GM12801 (cell line): ENCODE data around the gene MEF2A.

Experiments used
- CTCF ChIP-seq: IDR thresholded peaks from one replicate; pipeline ENCODE4 v1.5.1; 2011; ENCODE audit warnings: control low read depth; ENCODE audit not compliant: insufficient read length; ENCODE audit errors: extremely low read depth

MEF2A gene

DNA sequence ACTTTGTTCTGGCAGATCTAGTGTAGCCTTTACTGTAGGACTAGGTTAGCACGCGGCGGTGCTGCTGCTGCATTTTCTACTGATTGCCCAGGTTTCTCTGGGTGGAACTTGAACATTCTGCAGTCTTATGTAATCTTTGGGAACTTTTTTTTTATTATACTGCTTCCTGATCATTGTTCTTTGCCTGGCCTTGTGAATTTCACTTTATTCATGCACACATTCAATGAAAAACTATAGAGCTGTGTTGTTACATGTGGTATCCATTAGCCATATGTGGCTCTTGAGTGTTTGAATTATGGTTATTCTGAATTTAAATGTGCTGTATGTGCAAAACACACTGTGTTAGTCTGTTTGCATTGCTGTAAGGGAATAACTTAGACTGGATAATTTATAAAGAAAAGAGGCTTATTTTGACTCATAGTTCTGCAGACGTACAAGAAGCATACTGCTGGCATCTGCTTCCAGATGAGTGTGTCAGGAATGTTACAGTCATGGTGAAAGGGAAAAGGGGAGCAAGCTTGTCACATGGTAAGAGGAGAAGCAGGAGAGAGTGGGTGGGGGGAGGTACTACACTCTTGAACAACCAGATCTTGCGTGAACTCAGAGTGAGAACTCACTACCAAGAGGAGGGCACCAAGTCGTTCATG is 26.5 kb downstream of the MEF2A start:
- no peak for TF ChIP-seq CTCF

DNA sequence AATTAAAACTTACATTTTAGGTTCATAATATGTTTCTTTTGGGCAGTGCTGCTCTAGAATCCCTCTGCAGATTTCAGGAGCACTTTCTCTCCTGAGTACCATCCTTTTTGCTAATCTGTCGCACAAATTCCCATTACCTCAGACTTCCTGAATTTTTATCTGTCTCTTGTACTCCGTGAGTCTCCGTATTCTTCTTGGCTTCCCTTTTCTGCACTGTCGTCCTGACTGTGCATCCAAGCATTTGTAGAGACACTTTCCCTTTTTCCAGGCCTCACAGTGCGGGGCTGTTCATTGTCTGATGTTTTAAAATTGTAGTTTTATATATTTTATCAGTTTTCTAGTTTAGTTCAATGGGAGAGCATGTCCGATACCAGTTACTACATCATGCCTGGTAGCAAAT is 27.3 kb downstream of the MEF2A start:
- TF ChIP-seq CTCF: no peak

- no peak for TF ChIP-seq CTCF
These were observed 29.1 kb downstream of the MEF2A start for GRCh38 chr15:99594916-99595315.

DNA sequence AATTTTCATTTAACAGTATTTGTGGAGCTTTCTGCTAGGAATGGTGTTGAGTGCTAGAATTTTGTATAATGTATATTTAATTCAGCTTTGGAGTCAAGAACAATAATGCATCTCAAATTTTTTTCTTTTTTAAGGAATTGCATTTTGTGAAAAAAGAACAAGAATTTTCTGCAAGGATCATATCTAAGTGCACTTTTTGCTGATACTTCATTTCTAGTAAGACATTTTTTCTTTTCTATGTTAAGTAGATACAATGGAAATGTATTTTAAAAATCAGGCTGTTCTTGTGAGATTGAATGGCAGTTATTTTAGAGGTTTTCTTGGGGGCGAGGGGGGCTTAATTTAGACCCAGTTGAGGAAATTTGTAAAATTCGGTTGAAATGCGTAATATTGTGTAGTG is 32.5 kb downstream of the MEF2A start:
- TF ChIP-seq CTCF: no peak

DNA sequence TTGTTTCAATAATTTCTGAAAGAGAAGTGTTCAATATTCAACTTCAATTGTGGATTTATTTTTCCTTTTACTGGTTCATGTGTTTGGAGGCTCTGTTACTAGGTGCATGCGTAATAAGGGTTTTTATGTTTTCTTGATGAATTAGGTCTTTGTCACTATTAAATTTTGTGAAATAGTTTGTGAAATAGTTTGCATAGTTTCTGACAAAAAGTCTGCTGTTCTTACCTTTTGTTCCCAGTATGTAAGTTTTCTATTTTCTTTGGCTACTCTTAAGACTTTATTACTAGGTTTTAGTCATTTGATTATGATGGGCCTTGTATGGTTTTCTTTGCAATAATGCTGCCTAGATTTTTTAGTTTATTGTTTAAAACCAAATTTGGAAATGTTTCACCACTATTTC is 38.0 kb downstream of the MEF2A start:
- TF ChIP-seq CTCF: no peak

- TF ChIP-seq CTCF: no peak
These were observed 39.1 kb downstream of the MEF2A start for GRCh38 chr15:99604865-99605264.

- no peak for TF ChIP-seq CTCF
These were observed 39.7 kb downstream of the MEF2A start for GRCh38 chr15:99605490-99605931.

GRCh38 chr15:99605990-99606389 is 40.2 kb downstream of the MEF2A start:
- no peak for TF ChIP-seq CTCF
